Activated T-helper 1 cell treated with anti-CD3 and anti-CD28 coated beads, Interleukin-12 subunit alpha, Interleukin-12 subunit beta, Interleukin-2, Interleukin-4 antibody, amounts not matched to agents 30 ng/mL and 10 ng/mL and 1 ng/mL, durations not matched to agents 14 hours and 24 hours and 36 hours (primary cell): ENCODE data around the gene FOXE3. TPM values are rescaled to one million over a fixed set of nuclear protein-coding genes. Genes with fewer than 3 reads are reported as not detected.

Experiments used
- DNase-seq: peaks from one replicate; pipeline ENCODE4 v3.0.0; 2021; ENCODE audit warnings: low spot score
- H3K27ac Mint-ChIP-seq: one replicate; pipeline ENCODE4 v1.8.0; 2021; ENCODE audit warnings: mild to moderate bottlenecking, mixed read lengths
- H3K27me3 Mint-ChIP-seq: one replicate; pipeline ENCODE4 v1.8.0; 2022; ENCODE audit warnings: mild to moderate bottlenecking, moderate library complexity, mixed read lengths; ENCODE audit not compliant: insufficient read depth
- H3K36me3 Mint-ChIP-seq: one replicate; pipeline ENCODE4 v1.8.0; 2021; ENCODE audit warnings: low read depth, mixed read lengths
- H3K4me1 Mint-ChIP-seq: one replicate; pipeline ENCODE4 v1.8.0; 2021; ENCODE audit warnings: low read depth, mixed read lengths
- H3K4me3 Mint-ChIP-seq: one replicate; pipeline ENCODE4 v1.8.0; 2021; ENCODE audit warnings: mild to moderate bottlenecking, moderate library complexity, mixed read lengths
- H3K9me3 Mint-ChIP-seq: one replicate; pipeline ENCODE4 v1.8.0; 2021; ENCODE audit warnings: mixed read lengths
- intact Hi-C: fragments of 100-400 bp; cut with micrococcal nuclease; formaldehyde crosslinking; loops from one replicate; pipeline ENCODE4 v1.15.1; 2024
- total RNA-seq: library from RNA; stranded (reverse); gene quantifications from 2 replicates; pipeline ENCODE4 v1.2.3, GENCODE V29; 2022

FOXE3 gene
- total RNA-seq = not detected in 2 replicates

DNA sequence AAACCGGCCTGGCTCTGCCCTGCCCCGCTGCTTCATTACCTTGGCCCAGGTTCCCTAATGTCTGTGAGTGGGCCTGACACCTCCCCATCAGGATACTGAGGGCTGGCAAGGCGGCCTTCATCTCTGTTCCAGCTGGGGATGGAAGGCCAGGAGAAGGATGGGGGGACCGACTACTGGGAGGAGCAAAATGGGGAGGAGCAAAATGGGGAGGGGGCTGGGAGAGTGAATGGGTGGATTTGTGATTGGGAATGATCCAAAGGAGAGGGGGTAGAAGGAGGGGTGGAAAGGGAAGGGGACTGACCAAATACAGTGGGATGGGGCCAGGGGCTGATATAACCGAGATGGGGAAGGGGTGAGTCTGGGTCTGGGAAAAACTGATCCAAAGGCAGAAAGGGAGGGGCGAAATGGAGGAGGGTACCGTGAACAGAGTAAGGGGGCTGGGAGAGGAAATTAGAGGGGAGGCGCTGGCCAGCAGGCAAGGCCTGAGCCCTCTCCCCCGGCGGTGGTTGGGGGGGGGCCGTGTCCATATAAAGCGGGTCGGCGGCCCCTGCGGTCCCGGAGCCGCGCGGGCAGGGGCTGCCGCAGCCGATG, at the start of gene FOXE3:
FOXE3 (plus strand) TSS at position 558 of the 591 bp plus-strand sequence; CDS start at position 589, 31 bp downstream.
- Mint-ChIP-seq H3K36me3 (no peaks in the 10 kb centered on the region), H3K27me3 (peaks cover 61% of the 10 kb centered on the region), H3K27ac (no peak within 1 kb of the TSS), H3K9me3 (no peaks in the 10 kb centered on the region), H3K4me1 (no peaks in the 10 kb centered on the region), H3K4me3 (peak within 1 kb of the TSS; percentile 24)
- no peak for DNase-seq
- intact Hi-C loops = no loop called here

DNA sequence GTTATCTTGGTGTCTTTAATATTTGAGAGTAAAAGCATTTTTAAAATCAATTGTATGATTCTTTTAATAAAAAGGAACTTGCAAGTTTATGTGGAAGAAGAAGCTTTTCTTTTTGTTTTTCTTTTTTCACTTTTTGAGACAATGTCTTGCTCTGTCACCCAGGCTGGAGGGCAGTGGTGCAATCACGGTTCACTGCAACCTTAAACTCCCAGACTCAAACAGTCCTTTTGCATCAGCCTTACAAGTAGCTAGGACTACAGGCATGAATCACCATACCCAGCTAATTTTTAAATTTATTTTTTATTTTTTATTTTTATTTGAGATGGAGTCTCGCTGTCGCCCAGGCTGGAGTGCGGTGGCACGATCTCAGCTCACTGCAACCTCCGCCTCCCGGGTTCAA, 48.4 kb upstream of the FOXE3 start:
- Mint-ChIP-seq H3K9me3 (no peaks in the 10 kb centered on the region), H3K4me1 (peaks cover 5% of the 10 kb centered on the region), H3K27ac (no peak overlapping the region), H3K4me3 (no peak overlapping the region), H3K36me3 (peaks cover 20% of the 10 kb centered on the region), H3K27me3 (no peaks in the 10 kb centered on the region)
- no peak for DNase-seq
- intact Hi-C loops = no loop called here

DNA sequence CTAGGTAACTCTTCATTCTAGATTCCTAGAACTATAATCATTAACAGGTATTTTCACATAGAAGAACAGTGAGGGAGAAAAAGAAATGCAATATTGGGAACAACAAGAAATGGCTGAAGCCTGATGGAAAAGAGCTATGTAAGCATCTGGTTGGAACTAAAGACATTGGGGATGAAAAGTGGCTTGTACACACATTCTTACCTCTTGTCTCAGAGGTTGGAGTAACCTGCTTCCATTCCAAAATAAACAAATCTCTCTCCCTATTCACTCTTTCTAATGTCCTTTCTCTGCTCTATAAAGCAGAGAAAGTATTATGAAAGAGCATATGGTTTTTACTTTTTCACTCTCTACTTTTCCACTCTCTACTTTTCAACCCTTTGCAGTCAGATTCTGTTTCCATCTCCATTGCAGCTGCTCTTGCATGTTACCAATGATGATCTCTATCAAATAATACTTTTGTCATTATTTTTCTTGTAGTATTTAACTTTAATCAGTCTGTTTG, 45.0 kb upstream of the FOXE3 start:
- no peak for DNase-seq
- H3K9me3 Mint-ChIP-seq = no peaks in the 10 kb centered on the region
- H3K27ac Mint-ChIP-seq = no peak overlapping the region
- no peaks in the 10 kb centered on the region for H3K27me3 Mint-ChIP-seq
- intact Hi-C loops = no loop called here
- H3K4me1 Mint-ChIP-seq = no peaks in the 10 kb centered on the region
- H3K36me3 Mint-ChIP-seq = peaks cover 34% of the 10 kb centered on the region
- H3K4me3 Mint-ChIP-seq = no peak overlapping the region

DNA sequence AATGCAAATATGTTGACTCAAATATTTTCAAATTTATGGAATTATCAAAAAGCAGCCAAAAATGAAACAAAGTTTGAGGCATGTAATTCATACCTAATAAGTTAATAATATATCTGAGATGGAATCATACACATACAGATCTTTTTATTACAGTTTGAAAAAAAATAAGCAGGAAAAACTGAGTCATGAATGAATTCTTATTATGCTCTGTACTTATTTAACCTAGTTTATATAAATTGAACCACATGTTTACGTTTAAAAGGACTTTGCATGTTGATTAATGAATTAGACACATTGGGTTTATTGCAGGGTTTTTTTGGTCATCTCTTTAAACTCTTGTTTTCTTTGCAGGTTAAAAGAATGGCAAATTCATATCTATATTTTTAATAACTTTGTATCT, 41.6 kb upstream of the FOXE3 start:
- Mint-ChIP-seq H3K4me3 (no peak overlapping the region), H3K9me3 (no peaks in the 10 kb centered on the region), H3K27me3 (no peaks in the 10 kb centered on the region), H3K4me1 (no peaks in the 10 kb centered on the region), H3K36me3 (peaks cover 36% of the 10 kb centered on the region), H3K27ac (no peak overlapping the region)
- DNase-seq = no peak
- intact Hi-C loops = no loop called here

DNA sequence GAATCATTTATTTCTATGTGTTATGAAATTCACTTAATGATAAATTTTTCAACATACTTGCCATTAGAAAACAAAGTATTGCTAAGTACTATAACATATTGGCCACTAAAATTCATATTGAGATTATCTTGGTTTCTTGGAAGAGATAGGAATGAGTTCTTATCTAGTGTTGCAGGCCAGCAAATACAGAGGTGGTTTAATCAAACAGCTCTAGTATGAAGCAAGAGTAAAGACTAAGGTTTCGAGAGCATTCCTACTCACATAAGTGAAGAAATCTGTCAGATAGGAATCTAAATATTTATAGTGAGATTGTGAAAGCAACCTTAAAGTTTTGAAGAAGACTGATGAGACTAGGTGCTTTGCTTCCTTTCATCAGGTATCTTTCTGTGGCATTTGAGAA, 37.9 kb upstream of the FOXE3 start:
- DNase-seq = no peak
- Mint-ChIP-seq H3K4me1 (no peaks in the 10 kb centered on the region), H3K27me3 (no peaks in the 10 kb centered on the region), H3K36me3 (peaks cover 27% of the 10 kb centered on the region), H3K9me3 (no peaks in the 10 kb centered on the region), H3K27ac (no peak overlapping the region), H3K4me3 (no peak overlapping the region)
- intact Hi-C loops = no loop called here

DNA sequence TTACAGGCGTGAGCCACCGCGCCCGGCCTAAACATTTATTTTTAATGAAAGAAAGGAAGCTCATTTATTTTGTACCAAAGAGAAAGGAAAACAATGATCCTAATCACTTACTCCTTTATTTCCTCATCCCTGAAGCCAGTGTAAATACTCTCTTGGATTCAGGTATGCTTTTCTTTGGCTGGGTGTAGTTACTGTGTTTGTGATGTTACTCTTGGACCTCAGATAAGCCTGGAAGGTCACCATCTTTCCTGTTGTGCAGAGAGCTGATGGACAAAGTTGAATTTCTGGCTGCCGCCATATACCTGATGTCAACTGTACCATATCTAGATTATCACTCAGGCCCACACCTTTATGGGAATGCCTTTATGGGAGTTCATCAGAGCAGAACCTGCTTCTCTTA, 35.4 kb upstream of the FOXE3 start:
- no peaks in the 10 kb centered on the region for H3K27me3 Mint-ChIP-seq
- no peak overlapping the region for H3K4me3 Mint-ChIP-seq
- no peaks in the 10 kb centered on the region for H3K4me1 Mint-ChIP-seq
- H3K27ac Mint-ChIP-seq = no peak overlapping the region
- intact Hi-C loops = no loop called here
- no peaks in the 10 kb centered on the region for H3K9me3 Mint-ChIP-seq
- peaks cover 17% of the 10 kb centered on the region for H3K36me3 Mint-ChIP-seq
- DNase-seq = no peak

DNA sequence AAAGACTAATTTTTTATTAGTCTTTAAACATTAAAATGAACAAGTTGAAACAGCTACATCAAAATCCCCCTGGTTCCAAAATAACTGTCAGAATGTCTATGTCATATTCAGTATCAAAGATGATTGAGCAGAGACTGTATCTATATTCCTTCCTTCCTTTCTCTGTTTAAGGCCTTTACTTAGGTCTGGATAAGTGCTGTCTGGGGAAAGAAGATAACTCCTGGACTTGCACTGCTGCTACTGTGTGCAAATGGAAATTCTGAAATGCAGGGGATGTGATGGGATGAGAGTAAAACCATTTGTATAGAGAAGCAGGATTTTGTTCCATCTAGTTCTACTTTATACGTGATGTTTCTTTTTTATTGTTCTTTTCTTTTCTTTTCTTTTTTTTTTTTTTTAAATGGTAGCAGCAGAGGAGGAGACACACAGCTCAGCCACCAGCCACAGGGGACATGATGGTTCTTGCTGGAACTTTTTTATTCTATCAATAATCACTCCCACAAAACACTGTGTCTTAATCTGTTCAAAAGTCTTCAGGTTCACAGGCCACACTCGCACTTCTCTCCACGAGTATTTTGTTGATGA, 33.6 kb upstream of the FOXE3 start:
- intact Hi-C loops = no loop called here
- no peak overlapping the region for H3K4me3 Mint-ChIP-seq
- H3K9me3 Mint-ChIP-seq = no peaks in the 10 kb centered on the region
- DNase-seq = no peak
- H3K27me3 Mint-ChIP-seq = no peaks in the 10 kb centered on the region
- no peak overlapping the region for H3K27ac Mint-ChIP-seq
- H3K36me3 Mint-ChIP-seq = peaks cover 16% of the 10 kb centered on the region
- H3K4me1 Mint-ChIP-seq = no peaks in the 10 kb centered on the region

DNA sequence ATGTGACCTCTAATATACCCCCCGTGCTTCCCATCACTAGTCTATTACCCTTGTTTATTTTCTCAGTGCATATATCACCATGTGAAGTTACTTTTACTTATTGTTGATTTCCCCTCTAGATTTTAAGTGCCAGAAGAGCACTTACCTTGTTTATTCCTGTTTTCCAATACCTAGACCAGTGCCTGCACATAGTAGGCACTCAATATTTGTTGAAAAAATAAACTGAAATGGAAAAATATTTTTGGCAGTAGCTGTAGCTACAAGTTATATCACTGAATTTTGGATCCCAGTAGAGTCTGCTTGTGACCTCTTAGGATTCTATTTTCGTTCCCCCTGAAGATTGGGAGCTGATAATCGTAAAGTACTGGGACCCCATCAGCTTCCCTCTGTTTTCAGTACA, 32.0 kb upstream of the FOXE3 start:
- H3K27me3 Mint-ChIP-seq = peaks cover 2% of the 10 kb centered on the region
- intact Hi-C loops = no loop called here
- H3K4me3 Mint-ChIP-seq = no peak overlapping the region

DNA sequence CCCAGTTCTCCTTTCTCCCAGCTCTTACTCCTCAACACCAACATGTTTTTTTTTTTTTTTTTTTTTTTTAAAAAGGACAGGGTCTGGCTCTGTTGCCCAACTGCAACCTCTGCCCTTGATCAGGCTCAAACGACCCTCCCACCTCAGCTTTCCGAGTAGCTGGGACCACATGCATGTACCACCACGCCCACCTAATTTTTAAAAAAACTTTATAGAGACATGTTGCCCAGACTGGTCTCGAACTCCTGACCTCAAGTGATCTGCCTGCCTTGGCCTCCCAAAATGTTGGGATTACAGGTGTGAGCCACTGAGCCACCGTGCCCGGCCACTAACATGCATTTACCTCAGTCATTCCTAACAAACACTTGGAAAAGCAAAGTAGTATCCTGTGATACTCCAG, 31.1 kb upstream of the FOXE3 start:
- H3K27ac Mint-ChIP-seq = no peak overlapping the region
- intact Hi-C loops = no loop called here
- peaks cover 7% of the 10 kb centered on the region for H3K36me3 Mint-ChIP-seq
- H3K4me1 Mint-ChIP-seq = no peaks in the 10 kb centered on the region
- H3K9me3 Mint-ChIP-seq = no peaks in the 10 kb centered on the region
- H3K27me3 Mint-ChIP-seq = peaks cover 2% of the 10 kb centered on the region
- no peak for DNase-seq
- H3K4me3 Mint-ChIP-seq = no peak overlapping the region

More for the DNA sequence above, 32.0 kb upstream of the FOXE3 start:
- Mint-ChIP-seq H3K27ac (no peak overlapping the region), H3K36me3 (peaks cover 12% of the 10 kb centered on the region), H3K9me3 (no peaks in the 10 kb centered on the region), H3K4me1 (no peaks in the 10 kb centered on the region)
- no peak for DNase-seq

DNA sequence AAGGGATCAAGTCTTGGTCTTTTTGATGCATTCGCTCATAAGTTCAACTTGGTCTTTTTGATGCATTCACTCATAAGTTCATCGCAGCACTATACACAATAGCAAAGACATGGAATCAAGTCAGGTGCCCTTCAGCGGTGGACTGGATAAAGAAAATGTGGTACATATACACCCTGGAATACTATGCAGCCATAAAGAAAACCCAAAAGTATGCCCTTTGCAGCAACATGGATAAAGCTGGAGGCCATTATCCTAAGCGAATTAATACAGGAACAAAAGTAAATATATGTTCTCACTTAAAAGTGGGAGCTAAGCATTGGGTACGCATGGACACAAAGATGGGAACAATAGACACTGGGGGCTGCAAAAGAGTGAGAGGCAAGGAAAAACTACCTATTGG, 29.8 kb upstream of the FOXE3 start:
- intact Hi-C loops = no loop called here
- H3K27ac Mint-ChIP-seq = no peak overlapping the region
- DNase-seq = no peak
- no peaks in the 10 kb centered on the region for H3K4me1 Mint-ChIP-seq
- peaks cover 4% of the 10 kb centered on the region for H3K36me3 Mint-ChIP-seq
- H3K27me3 Mint-ChIP-seq = peaks cover 10% of the 10 kb centered on the region
- H3K4me3 Mint-ChIP-seq = no peak overlapping the region
- H3K9me3 Mint-ChIP-seq = no peaks in the 10 kb centered on the region

DNA sequence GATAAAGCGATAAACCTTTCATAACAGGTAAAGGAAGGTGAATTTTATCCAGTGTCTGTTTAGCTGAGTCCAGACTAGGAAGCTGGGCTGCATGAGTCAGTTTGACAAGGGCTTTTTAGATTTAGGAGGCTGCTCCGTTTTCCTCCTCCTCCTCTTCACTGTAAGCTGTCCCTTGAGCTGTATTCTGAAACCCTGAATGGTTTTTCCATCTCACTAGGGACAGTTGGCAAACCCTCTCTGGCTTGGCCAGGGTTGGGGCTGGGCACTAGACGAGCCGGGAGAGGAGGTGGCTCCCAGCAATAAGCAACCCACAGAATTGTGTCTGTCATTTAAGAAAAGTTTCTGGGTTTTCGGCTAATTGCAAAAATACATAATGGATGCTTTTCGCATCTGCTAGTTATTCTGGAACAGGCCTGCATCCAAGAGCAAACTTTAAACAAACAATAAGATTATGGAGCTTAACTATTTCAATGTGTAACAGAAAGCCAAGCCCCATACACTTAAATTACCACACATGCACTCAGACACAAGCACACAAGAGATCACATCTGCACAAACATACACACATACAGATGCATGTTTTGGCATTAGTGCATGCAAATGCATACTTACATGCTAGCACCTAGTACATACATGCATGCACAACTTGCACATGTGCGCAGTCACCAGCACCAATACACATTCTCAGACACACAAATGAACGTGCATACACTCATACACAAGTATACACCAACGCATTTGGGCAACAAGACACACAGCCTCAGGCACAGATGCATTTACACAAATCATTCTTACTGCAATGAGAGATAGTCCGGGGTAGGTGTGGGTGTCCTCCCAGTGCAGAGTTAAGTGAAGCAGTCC, 27.8 kb upstream of the FOXE3 start:
- Mint-ChIP-seq H3K27ac (no peak overlapping the region), H3K4me3 (no peak overlapping the region), H3K9me3 (no peaks in the 10 kb centered on the region), H3K27me3 (peaks cover 22% of the 10 kb centered on the region), H3K4me1 (no peaks in the 10 kb centered on the region), H3K36me3 (no peaks in the 10 kb centered on the region)
- DNase-seq = no peak
- intact Hi-C loops = loop anchor here (1.0 kb wide), 3 partner anchors 36 to 338 kb away; no protein-coding TSS in a partner anchor

DNA sequence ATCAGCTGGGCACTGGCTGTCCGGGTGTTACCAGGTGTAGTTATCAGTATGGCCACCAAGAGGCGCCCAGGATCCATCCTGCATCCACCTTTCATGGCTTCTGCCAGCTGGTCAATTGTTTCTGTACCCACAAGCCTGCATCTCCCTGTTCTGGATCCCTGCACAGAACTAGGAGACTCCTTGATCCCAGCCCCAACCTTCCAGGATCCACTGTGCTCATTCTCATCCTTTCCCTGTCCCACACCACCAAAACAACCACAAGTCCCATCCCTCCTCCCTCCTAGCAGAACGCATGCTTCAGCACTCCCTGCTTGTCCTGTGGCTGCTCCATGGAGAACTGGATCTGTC, 27.2 kb upstream of the FOXE3 start:
- Mint-ChIP-seq H3K4me3 (no peak overlapping the region), H3K27ac (no peak overlapping the region), H3K27me3 (peaks cover 22% of the 10 kb centered on the region), H3K36me3 (no peaks in the 10 kb centered on the region), H3K9me3 (no peaks in the 10 kb centered on the region), H3K4me1 (no peaks in the 10 kb centered on the region)
- DNase-seq = peak; percentile 22
- intact Hi-C loops = loop anchor here (1.0 kb wide), 3 partner anchors 35 to 337 kb away; no protein-coding TSS in a partner anchor

DNA sequence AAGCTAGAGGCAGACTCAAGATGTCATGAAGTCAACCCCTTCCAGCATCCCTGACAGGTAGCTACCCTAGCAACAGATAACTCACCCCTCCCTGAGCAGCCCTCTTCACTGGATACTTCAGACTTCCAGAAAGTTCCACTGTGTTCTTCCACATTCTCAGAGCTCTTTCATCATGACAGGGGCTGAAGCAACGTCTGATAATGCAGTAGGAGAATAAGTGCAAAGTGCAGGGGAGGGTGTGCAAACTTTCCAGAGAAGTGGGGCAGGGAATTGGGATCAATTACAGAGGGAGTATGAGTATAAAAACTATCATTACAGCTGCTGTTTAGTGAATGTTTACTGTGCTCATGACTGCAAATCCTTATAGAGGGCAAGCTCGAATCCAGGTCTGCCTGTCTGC, 26.4 kb upstream of the FOXE3 start:
- Mint-ChIP-seq H3K4me1 (no peaks in the 10 kb centered on the region), H3K27me3 (peaks cover 28% of the 10 kb centered on the region)
- intact Hi-C loops = no loop called here

More for the DNA sequence above, 26.4 kb upstream of the FOXE3 start:
- no peak for DNase-seq
- Mint-ChIP-seq H3K9me3 (no peaks in the 10 kb centered on the region), H3K36me3 (no peaks in the 10 kb centered on the region), H3K27ac (no peak overlapping the region), H3K4me3 (no peak overlapping the region)
